GM18502 (cell line): ENCODE results near the gene ILK.
A peak's percentile ranks its signal among the peaks of the same experiment; 100 is the strongest.

ENCODE experiments used
- ATAC-seq: cut with Tn5 transposase; IDR thresholded peaks from one replicate; pipeline ENCODE4 v1.9.1; 2021; ENCODE audit warnings: mild to moderate bottlenecking; ENCODE audit not compliant: unreplicated experiment, poor library complexity

Gene ILK

DNA sequence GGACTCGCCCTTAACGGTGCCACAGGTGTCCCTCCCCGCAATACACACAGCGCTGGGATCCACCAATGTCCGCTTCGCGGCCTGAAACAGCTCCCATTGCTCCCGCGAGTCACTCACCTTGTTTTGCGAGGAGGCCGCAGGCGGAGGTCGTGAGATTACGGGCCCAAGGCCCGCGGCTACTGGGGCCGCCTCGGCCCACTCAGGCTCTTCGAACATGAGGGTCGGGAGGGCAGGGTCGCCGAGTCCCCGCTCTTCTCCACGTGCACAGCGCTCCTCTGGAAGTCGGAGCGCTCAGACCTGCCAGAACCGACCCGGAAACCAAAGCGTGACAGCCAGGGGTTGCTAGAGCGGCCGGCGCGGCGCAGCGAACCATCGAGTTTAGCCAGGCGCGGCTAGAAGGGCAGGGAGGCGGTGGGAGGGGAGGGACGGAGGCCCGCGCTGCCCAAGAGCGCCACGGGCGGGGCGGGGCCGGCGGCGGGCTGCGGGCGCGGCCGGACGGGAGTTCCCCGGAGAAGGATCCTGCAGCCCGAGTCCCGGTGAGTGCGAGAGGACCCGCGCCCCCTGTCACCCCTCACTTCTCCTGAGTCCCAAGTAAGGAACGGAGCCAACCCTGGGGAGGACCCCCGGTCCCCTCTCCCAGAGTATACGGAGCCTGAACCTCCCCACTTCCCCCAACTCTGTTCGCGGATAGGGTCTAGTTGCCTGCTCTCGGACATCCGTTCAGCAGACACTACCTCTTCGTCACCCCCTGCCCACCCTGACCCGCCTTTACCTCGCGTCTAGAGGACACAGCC lies at the start of gene ILK, which contains the start of gene RRP8:
Gene ILK (plus strand): TSS at position 488 of the 794 bp plus-strand sequence. CDS start 498 bp downstream, outside the sequence.
Gene RRP8 (minus strand): TSS at position 330 of the 794 bp plus-strand sequence. CDS start 114 bp downstream, at position 216.
- ATAC-seq, result peak; percentile 82

DNA sequence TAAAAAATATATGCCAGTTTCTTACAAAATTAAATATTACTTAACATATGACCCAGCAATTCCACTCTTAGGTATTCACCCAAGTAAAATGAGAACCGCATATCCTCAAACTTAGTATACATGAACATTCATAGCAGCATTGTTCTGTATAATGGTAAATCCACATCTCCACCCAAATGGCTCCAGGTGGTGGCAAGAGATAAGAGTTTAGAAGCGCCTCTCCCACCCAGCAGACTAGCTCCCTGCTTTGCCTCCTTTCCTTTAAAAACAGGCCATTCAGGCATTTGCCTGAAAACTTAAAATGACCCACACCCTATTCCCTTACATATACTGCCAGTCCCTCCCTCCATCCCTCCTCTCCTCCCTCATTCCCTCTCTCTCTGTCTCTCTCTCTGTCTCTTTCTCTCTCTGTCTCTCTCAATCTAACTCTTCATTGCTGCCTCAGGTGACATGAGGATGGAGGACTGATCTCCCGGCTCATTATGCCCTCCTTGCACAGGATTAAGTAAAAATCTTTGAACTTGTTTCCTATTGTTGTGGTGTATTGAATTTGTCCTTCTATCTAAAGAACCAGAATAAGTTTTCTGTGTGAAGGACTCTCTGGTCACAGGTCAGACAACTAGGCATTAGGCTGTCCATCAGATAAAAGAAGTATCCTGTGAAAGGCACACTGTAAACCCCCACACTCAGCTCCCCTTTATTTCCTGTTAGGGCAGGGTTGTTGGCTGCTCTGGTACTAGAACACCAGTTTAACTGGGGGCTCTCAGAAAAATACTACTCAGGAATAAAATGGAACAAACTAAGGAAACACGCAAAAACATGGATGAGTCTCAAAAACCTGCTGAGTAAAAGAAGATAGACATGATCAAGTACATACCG lies 48.5 kb upstream of the ILK start:
- no peak for ATAC-seq

DNA sequence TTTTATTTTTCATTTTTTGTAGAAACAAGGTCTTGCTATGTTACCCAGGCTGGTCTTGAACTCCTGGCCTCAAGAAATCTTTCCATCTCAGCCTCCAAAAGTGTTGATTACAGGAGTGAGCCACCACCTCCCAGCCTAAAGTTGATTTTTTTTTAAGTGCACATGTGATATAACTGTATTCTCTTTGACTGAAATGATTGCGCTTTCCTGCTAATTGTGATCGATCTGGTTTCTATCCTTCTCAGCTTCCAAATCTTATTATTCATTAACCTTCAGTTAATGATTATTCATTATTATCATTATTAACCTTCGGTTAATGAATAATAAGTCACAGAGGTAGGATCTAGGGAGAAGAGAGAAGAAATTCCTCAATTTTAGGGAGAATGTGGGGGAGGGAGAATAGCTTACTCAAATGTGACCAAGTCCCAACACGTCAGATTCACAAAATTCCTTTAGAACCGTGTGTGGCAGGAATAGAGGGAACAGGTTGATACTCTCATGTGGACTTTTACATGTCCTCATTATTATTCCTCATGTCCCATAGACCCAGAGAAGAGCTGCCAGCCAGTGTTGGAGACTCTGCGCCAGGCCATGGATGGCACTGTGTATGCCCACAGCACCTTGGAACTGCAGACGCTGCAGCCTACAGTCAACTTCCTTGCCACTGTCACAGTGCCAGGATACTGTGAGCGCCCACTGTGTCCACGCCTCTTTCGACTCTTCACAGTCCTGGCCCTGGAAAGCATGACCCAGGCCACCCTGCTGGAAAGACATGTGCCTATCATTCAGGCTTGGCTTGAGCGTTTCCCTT lies 47.2 kb upstream of the ILK start:
- no peak for ATAC-seq

DNA sequence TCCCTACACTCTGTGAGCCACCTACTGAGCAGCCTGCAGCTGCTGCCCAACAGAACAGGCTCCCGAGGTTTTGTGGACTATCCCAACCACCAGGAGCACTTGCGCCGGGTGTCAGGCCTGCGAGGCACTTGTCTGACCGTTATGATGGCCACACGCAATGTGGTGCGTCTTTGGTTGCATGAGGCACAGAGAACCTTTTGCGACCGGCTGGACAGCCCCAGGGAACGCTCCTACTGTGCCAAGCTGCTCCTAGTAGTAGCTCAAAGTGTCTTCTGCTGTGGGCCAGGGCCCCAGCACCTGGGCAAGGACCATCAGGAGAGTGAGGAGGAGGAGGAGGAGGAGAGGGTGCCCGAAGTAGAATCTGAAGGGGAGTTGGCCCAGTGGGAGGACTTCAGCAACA lies 46.5 kb upstream of the ILK start:
- no peak for ATAC-seq

DNA sequence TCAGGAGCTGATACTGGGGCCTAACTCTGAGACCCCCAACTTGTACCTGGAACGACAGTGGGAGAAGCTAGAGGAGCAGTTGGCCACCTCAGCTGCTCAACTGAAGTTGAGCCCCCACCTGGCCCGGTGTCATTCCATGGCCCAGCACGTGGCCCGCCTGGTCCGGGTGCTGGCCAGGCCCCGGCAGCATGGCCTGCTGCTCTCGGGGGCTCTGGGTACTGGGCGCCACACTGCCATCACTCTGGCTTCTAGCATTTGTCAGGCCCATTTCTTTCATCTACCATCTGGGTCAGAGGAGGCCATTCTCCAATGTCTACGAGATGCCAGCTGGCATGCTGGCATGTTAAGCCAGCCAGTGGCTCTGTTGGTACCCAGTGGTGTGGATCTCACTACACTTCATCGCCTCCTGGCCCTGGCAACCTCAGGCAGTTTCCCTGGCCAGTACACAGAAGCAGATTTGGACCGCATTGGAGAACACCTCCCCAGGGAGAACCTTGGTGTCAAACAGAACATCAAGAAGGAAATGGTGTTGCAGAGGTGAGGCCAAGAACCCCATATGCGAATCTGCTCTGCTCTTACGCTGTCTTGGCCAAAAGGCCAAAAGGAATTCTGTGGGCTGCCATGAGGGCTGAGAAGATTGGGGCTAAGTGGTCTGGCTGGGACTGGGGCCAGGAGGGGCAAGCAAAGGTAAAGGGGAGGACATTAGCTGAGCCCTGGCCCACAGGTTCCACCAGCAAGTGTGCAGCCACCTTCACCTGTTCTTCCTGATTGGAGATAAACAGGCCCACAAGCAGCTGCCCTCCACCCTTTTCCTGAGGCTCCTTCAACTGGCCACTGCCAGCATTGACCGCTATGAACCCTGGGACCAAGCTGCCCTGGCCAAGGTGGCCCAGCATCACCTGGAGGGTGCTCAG lies 45.6 kb upstream of the ILK start:
- ATAC-seq, result no peak

DNA sequence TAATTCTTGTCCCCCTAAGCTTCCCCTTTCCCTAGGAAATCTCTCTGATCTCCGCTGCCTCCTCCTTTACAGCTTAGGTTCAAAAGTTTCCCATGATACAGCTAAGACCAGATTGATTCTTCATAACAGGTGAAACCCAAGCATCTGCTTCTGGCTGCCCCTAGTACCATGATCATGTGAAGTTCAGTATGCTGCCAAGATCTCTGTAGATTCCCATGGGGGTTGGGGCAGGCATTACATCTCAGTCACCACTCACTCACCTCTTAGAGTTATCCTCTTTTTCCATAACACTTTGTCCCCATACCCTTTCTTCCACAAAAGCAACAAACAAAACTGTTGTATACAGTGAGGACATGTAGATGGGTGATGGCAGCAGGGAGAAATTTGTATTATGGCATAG lies 44.2 kb upstream of the ILK start:
- ATAC-seq, result no peak

DNA sequence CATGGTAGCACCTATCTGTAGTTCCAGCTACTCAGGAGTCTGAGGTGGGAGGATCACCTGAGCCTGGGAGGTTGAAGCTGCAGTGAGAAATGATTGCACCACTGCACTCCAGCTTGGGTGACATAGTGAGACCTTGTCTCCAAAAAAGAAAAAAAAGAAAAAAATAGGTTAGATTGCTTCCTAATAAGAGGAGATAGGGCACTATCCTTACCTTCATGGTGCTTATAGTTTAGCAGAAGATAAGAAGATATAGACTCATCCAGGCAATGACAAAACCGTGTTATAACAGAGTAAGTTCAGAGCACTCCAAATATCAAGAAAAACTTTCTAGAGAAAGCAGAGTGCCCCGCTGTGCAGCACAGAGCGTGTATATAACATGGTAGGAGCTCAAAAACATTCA lies 42.3 kb upstream of the ILK start:
- no peak for ATAC-seq

DNA sequence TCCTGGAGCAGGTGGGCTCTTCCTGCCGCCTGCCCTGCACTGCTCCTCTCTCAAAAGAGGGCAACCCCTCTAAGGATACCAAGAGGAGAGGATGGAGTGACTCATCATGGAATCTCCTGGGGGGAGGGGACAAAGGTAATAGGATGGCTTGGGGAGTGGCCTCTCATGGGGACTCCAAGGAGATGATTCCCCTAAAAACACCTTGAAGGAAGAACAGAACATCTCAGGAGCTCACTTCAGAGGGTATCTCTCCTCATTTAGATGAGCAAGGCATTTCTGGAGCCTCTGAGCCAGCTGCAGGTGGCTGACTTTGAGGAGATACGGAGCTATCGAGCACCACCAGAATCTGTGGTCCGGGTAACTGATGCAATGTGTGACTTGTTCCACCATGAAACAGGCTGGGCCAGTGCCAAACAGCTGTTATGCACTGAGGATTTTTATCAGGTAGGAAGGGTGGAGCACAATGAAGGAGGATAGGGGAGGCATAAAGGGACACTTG lies 40.4 kb upstream of the ILK start:
- no peak for ATAC-seq

DNA sequence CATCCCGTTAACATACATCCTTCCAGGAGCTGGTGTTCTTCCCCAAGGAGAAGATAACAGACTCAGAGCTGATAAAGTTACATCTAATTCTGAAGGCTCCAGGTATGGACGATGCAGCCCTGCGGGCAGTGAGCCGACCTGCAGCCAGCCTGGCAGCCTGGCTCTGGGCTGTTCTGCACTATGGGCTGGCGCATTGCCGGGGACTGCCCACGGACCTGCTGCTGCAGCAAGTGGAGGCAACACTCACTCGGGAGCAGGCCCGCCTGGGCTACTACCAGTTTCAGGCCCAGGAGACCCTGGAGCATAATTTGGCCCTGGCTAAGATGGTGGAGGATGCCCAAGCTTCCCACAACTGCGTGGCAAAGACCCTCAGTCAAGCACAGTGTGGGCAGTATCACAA lies 39.9 kb upstream of the ILK start:
- no peak for ATAC-seq

DNA sequence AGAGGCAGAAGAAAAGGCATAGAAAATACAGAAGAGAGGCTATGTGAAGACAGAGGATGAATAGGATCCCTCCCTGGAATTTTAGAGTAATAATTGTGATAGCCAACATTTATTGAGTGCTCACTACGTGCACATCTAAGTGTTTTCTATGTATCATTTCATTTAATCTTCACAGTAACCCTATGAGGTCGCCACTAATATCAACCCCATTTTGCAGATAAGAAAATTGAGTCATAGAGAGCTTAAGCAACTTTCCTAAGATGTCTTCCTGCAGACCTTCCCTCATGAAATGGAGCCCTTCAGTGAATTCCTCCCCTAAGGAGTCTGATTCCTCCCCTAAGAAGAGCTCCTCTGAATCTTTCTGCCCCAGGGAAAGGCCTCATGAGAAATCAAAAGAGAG lies 38.2 kb upstream of the ILK start:
- no peak for ATAC-seq

DNA sequence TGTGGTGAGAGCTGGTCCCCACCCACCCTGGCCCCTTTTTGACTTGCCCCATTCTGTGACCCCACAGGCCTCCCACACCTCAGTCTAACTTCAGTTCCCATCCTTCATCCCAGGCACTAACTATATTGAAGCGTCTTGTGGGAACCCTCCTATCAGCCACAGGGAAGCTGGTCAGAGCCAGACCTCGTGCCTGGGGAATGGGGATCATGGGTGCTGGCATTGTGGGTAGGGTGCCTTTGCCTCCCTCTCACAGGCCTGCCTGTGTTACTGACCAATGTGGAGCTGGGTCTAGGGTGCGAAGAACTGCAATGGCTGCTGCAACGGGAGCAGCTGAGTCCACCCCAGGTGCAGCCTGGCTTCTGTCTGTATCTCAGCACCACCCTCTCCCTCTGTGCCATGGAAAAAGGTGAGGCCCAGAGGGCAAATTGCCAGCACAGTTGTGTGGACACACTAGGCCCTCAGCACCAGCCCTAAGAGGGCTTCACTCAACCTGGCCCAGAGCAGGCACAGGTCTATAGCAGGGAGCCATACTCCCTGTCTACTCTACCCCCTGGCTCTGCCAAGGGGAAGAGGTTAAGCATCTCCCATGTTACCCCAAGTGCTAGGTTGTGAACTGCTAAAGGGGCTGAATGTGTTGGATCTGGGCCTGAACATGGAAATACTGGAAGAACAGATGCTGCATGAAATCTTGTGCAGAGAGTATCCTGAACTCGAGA lies 37.4 kb upstream of the ILK start:
- no peak for ATAC-seq

DNA sequence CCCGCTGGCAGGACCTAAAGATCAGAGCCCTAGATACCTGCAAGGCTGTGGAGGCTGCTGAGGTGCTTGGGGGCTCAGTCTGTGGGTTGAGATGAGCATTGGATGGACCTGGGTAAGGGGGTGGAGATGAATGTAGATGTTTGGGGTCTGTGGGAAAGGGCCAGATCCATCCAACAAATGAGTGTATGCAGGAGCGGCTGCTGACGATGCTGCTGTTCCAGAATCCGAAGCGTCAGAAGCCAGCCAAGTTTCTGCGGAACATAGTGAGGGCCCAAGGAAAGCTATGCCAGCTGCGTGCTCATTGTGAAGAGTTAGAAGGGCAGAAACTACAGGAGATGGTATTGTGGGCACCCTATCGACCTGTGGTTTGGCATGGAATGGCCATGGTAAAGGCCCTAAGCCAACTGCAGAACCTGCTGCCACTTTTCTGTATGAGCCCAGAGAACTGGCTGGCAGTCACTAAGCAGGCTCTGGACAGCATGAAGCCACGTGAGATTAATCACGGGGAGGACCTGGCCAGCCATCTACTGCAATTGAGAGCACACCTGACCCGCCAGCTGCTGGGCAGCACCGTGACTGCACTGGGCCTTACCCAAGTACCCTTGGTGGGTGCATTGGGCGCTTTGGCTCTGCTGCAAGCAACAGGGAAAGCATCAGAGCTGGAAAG lies 36.7 kb upstream of the ILK start:
- no peak for ATAC-seq

DNA sequence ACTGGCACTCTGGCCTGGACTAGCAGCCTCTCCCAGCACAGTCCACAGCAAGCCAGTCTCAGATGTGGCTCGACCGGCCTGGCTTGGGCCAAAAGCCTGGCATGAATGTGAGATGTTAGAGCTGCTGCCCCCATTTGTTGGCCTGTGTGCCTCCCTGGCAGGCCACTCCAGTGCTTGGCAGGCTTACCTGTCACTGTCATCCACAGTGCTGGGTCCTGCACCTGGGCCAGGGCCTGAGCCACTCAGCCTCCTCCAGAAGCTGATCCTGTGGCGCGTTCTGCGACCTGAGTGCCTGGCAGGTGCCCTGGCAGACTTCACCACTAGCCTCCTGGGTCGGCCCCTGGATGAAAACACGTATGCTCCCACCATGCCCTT lies 36.2 kb upstream of the ILK start:
- ATAC-seq, result no peak

DNA sequence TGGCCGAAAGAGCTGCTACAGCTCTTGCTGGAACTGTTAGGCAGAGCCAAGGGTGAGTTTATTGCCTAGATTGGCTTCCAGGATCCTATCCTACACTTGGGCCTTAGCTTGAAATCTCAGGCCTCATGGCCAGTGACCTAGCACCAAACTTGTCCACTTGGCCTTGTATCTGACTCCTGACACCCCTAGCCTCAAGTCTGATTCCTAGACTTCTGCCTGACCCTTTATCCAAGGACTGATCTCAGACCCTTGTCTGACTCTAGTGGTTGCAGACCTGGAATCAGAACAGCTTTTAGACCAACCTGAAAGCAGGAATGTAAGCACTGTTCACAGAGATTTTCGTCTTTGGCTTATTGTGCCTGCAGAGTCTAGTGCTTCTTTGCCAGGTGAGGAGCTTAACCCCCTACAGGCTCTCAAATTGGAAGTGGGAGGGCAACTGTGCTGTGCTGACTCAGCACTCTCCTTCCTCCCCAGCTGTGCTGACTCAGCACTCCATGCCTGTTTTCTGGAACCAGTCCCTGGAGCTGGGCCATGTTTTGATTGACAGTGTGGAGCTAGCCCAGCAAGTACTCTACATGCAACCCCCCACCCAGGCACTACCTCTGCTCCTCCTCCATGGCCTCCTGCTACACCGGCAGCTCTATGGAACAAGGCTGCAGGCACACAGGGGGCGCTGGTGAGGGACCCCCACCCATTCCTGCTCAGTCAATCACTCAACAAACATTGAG lies 35.2 kb upstream of the ILK start:
- ATAC-seq, result no peak

DNA sequence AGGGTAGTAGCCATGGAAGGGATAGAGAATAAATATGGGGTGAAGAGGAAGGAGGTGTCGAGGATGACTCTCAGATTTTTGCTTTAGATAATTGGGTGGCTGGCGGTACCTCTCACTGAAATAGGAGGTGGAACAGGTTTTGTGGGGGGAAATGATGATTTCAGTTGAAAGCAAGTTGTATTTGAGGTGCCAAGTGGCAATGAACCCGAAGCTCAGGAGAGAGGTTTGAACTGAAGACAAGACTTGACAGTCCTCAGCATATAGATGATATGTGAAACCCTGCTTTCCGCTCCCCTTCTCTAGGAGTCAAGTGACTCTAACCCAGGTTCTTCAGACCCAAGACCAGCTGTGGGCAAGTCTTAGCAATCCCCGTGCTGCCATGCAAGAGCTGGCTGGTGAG lies 33.9 kb upstream of the ILK start:
- ATAC-seq, result no peak

DNA sequence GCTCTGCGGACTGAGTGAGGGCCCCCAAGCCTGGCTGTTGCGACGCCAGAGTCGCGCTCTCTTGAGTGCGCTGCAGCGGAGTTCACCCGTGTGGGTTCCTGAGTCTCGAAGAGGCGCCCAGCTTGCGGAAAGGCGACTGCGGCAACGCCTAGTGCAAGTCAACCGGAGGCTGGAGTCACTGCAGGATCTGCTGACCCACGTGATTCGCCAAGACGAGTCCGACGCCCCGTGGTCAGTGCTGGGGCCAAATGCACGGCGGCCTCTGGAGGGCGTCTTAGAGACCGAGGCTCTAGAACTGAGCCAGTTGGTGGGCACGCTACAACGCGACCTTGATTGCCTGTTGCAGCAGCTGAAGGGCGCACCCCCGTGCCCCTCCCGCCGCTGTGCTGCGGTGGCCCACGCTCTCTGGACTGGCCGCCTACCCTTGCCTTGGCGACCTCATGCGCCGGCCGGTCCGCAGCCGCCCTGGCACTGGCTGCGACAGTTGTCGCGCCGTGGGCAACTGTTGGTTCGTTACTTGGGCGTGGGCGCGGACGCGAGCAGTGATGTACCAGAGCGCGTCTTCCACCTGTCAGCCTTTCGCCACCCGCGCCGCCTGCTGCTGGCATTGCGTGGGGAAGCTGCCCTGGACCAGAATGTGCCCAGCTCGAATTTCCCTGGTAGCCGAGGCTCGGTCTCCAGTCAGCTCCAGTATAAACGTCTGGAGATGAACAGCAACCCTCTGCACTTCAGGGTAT lies 32.7 kb upstream of the ILK start:
- ATAC-seq, result no peak

DNA sequence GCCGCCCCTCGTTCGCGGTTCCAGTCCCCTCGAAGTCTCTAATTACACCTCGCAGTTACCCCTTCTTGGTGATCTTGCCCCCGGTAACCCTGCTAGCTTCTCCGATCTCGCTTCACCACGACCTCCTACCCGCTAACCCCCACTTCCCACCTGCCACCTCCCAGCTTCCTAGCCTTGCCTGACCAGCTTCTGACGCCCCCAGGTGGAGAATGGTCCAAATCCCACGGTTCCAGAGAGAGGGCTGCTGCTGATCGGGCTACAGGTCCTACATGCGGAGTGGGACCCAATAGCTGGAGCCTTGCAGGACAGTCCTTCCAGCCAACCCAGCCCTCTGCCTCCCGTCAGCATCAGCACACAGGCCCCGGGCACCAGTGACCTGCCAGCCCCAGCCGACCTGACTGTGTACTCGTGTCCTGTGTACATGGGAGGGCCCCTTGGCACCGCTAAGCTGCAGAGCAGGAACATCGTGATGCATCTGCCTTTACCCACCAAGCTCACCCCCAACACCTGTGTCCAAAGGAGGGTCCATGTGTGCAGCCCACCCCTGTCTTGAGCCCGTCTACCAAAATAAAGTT lies 32.1 kb upstream of the ILK start:
- ATAC-seq, result no peak
